ENCODE measurements around the gene ATF7.

Gene ATF7

DNA sequence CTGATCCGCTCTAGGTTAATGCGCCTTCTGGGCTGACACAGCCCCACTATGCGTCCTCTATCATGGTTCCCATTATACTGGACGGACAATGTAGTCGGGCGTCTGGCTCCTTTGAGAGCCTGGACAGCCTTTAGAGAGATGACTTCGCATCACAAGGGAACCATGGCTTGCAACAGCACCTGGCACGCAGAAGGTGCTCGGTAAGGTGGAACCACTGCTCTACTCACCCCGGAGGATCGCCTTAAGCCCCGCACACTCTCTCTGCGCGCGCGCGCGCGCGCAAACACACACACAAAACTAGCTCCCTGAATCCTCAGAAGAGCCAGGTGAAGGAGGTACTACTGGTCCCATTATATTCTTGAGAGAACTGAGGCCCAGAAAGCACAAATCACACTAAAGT lies 134.0 kb downstream of the ATF7 start (continued):
- TF ChIP-seq ZC3H10 (CRISPR knock-in tag; IDR thresholded peaks at IDR 0.05), result no peak

DNA sequence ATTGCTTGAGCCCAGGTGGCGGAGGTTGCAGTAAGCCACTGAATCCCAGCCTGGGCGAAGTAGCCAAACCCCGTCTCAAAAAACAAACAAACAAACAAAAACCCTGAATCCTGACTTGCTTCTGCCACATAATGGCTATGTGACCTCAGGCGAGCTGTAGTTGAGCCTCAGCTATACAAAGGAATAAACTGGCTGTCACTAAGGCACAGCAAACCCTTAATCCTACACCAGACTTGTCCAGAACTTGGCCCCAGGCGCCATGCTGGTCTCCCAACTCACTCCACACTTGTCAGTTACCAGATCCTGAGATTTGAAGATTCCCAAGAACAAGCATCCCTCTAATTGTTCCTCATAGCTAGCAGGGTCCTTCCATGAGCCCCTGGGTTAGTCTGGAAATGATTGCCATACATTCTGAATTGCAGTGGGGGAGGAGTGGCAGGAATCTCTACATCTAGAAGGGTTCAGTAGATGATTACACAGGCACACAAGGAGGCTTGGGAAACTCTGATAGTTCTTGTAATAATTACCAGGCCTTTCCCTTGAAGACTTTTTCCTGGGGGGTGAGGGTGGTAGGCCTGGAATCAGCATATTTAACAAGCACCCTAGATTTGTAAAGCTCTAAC lies 136.8 kb downstream of the ATF7 start:
- ATAC-seq, result no peak
- TF ChIP-seq ZFP30 (CRISPR knock-in tag; IDR thresholded peaks at IDR 0.05), result no peak
- TF ChIP-seq OSR1 (CRISPR knock-in tag; IDR thresholded peaks at IDR 0.05), result no peak
- no peak for TF ChIP-seq CSDC2 (CRISPR knock-in tag; IDR thresholded peaks at IDR 0.05)
- no peak for TF ChIP-seq ZNF70 (CRISPR knock-in tag; IDR thresholded peaks at IDR 0.05)
- TF ChIP-seq CSRNP3 (CRISPR knock-in tag; IDR thresholded peaks at IDR 0.05), result no peak
- TF ChIP-seq ZNF565 (CRISPR knock-in tag; conservative IDR thresholded peaks at IDR 0.05; ENCODE audit: low read depth), result no peak
- TF ChIP-seq POU6F1 (CRISPR knock-in tag; IDR thresholded peaks at IDR 0.05; ENCODE audit: borderline replicate concordance, low read depth), result no peak
- TF ChIP-seq GLIS3 (CRISPR knock-in tag; IDR thresholded peaks at IDR 0.05), result no peak
- TF ChIP-seq, protein P1, sequence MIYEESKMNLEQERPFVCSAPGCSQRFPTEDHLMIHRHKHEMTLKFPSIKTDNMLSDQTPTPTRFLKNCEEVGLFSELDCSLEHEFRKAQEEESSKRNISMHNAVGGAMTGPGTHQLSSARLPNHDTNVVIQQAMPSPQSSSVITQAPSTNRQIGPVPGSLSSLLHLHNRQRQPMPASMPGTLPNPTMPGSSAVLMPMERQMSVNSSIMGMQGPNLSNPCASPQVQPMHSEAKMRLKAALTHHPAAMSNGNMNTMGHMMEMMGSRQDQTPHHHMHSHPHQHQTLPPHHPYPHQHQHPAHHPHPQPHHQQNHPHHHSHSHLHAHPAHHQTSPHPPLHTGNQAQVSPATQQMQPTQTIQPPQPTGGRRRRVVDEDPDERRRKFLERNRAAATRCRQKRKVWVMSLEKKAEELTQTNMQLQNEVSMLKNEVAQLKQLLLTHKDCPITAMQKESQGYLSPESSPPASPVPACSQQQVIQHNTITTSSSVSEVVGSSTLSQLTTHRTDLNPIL (CRISPR knock-in tag; IDR thresholded peaks at IDR 0.05; ENCODE audit: low read depth), result no peak
- TF ChIP-seq ZNF8 (CRISPR knock-in tag; IDR thresholded peaks at IDR 0.05), result no peak
- TF ChIP-seq PPARA (CRISPR knock-in tag; IDR thresholded peaks at IDR 0.05; ENCODE audit: borderline replicate concordance), result no peak
- TF ChIP-seq ZFP3 (CRISPR knock-in tag; IDR thresholded peaks at IDR 0.05), result no peak
- no peak for TF ChIP-seq SNAI2 (CRISPR knock-in tag; IDR thresholded peaks at IDR 0.05)
- TF ChIP-seq TCF4 (CRISPR knock-in tag; IDR thresholded peaks at IDR 0.05; ENCODE audit: borderline replicate concordance), result no peak
- TF ChIP-seq ZC3H10 (CRISPR knock-in tag; IDR thresholded peaks at IDR 0.05), result no peak
- TF ChIP-seq, protein P2, sequence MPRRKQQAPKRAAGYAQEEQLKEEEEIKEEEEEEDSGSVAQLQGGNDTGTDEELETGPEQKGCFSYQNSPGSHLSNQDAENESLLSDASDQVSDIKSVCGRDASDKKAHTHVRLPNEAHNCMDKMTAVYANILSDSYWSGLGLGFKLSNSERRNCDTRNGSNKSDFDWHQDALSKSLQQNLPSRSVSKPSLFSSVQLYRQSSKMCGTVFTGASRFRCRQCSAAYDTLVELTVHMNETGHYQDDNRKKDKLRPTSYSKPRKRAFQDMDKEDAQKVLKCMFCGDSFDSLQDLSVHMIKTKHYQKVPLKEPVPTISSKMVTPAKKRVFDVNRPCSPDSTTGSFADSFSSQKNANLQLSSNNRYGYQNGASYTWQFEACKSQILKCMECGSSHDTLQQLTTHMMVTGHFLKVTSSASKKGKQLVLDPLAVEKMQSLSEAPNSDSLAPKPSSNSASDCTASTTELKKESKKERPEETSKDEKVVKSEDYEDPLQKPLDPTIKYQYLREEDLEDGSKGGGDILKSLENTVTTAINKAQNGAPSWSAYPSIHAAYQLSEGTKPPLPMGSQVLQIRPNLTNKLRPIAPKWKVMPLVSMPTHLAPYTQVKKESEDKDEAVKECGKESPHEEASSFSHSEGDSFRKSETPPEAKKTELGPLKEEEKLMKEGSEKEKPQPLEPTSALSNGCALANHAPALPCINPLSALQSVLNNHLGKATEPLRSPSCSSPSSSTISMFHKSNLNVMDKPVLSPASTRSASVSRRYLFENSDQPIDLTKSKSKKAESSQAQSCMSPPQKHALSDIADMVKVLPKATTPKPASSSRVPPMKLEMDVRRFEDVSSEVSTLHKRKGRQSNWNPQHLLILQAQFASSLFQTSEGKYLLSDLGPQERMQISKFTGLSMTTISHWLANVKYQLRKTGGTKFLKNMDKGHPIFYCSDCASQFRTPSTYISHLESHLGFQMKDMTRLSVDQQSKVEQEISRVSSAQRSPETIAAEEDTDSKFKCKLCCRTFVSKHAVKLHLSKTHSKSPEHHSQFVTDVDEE (CRISPR knock-in tag; IDR thresholded peaks at IDR 0.05), result no peak

GRCh38 chr12:53486736-53487487 lies 139.3 kb downstream of the ATF7 start:
- TF ChIP-seq ZFP3 (CRISPR knock-in tag; IDR thresholded peaks at IDR 0.05), result no peak
- TF ChIP-seq POU6F1 (CRISPR knock-in tag; IDR thresholded peaks at IDR 0.05; ENCODE audit: borderline replicate concordance, low read depth), result no peak
- no peak for TF ChIP-seq ISL1 (CRISPR knock-in tag; IDR thresholded peaks at IDR 0.05)
- no peak for TF ChIP-seq TOX (CRISPR knock-in tag; IDR thresholded peaks at IDR 0.05; ENCODE audit: borderline replicate concordance)
- no peak for TF ChIP-seq PPARA (CRISPR knock-in tag; IDR thresholded peaks at IDR 0.05; ENCODE audit: borderline replicate concordance)
- TF ChIP-seq, protein P1 (CRISPR knock-in tag; IDR thresholded peaks at IDR 0.05; ENCODE audit: low read depth), result no peak
- TF ChIP-seq ESRRG (CRISPR knock-in tag; IDR thresholded peaks at IDR 0.05), result no peak
- TF ChIP-seq, protein P3, sequence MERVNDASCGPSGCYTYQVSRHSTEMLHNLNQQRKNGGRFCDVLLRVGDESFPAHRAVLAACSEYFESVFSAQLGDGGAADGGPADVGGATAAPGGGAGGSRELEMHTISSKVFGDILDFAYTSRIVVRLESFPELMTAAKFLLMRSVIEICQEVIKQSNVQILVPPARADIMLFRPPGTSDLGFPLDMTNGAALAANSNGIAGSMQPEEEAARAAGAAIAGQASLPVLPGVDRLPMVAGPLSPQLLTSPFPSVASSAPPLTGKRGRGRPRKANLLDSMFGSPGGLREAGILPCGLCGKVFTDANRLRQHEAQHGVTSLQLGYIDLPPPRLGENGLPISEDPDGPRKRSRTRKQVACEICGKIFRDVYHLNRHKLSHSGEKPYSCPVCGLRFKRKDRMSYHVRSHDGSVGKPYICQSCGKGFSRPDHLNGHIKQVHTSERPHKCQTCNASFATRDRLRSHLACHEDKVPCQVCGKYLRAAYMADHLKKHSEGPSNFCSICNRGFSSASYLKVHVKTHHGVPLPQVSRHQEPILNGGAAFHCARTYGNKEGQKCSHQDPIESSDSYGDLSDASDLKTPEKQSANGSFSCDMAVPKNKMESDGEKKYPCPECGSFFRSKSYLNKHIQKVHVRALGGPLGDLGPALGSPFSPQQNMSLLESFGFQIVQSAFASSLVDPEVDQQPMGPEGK (CRISPR knock-in tag; IDR thresholded peaks at IDR 0.05; ENCODE audit: borderline replicate concordance), result no peak
- TF ChIP-seq SNAI2 (CRISPR knock-in tag; IDR thresholded peaks at IDR 0.05), result no peak
- TF ChIP-seq RARB (CRISPR knock-in tag; IDR thresholded peaks at IDR 0.05), result no peak
- no peak for TF ChIP-seq ZNF70 (CRISPR knock-in tag; IDR thresholded peaks at IDR 0.05)
- TF ChIP-seq GLIS3 (CRISPR knock-in tag; IDR thresholded peaks at IDR 0.05), result no peak
- no peak; the same call in 2 of the 3 replicates for ATAC-seq
